Panc1 (cell line): ENCODE data around the gene HSF5. TPM values are rescaled to one million over a fixed set of nuclear protein-coding genes. Genes with fewer than 3 reads are reported as not detected.

Experiments
- ATAC-seq: fragments of 200-7000 bp; cut with Tn5 transposase; 2 replicates; pipeline ENCODE4 v1.9.1; 2020; ENCODE audit warnings: mild to moderate bottlenecking, moderate library complexity
- Bru-seq: library from RNA; stranded (reverse); fragments of 400-500 nt; gene quantifications from one replicate; lab custom pipeline; 2021; lab: Mats Ljungman, UMichigan
- BruChase-seq, 2 experiments: library from RNA; stranded (reverse); fragments of 400-500 nt; gene quantifications; one replicate each; lab custom pipeline; 2021; lab: Mats Ljungman, UMichigan
- BruUV-seq: library from RNA; stranded (reverse); fragments of 400-500 nt; replicated peaks from 2 replicates; lab custom pipeline; 2021; lab: Mats Ljungman, UMichigan
- CTCF ChIA-PET: fragments of 300-600 bp; sonication (Branson Sonifier 250); formaldehyde crosslinking; loops from one replicate; lab custom pipeline; 2022; ENCODE audit warnings: antibody characterized with exemption; lab: Charles Lee
- POLR2A ChIA-PET: fragments of 300-600 bp; sonication (Branson Sonifier 250); formaldehyde crosslinking; loops from one replicate; lab custom pipeline; 2022; ENCODE audit warnings: antibody characterized with exemption; lab: Charles Lee
- DNase-seq: peaks from one replicate; pipeline ENCODE4 v3.0.0-alpha.2; 2010; ENCODE audit warnings: low read depth, low spot score
- H3K27ac ChIP-seq: 2 replicates; pipeline ENCODE4 v1.5.1; 2011; ENCODE audit warnings: mild to moderate bottlenecking, low read length, inconsistent platforms
- H3K27me3 ChIP-seq: fragments of 200-500 bp; sonication (Bioruptor generic); 2 replicates; pipeline ENCODE4 v1.6.0; 2014; ENCODE audit warnings: low read length, inconsistent platforms; ENCODE audit not compliant: control insufficient read depth, insufficient read depth
- H3K36me3 ChIP-seq: fragments of 200-500 bp; sonication (Bioruptor generic); 2 replicates; pipeline ENCODE4 v1.5.1; 2014; ENCODE audit warnings: inconsistent platforms, mild to moderate bottlenecking, low read length, moderate library complexity; ENCODE audit not compliant: control insufficient read depth, insufficient read depth
- H3K4me1 ChIP-seq: 2 replicates; pipeline ENCODE4 v1.5.1; 2011; ENCODE audit warnings: inconsistent platforms, mild to moderate bottlenecking, low read length, moderate library complexity; ENCODE audit not compliant: control insufficient read depth, insufficient read depth
- H3K4me3 ChIP-seq, 2 experiments: 2 replicates each; pipeline ENCODE4 v1.5.1; 2011 to 2012; ENCODE audit warnings: low read depth in 2 of 2, low read length in 2 of 2, mild to moderate bottlenecking in 2 of 2, inconsistent platforms in 1 of 2, moderate library complexity in 1 of 2
- H3K9me3 ChIP-seq: fragments of 200-500 bp; sonication (Bioruptor generic); 2 replicates; pipeline ENCODE4 v1.5.1; 2014; ENCODE audit warnings: low read depth, mild to moderate bottlenecking, inconsistent platforms, low read length, moderate library complexity; ENCODE audit not compliant: control insufficient read depth, insufficient read depth
- POLR2AphosphoS5 ChIP-seq: IDR thresholded peaks from 2 replicates; pipeline ENCODE4 v1.6.1; 2012; ENCODE audit warnings: mild to moderate bottlenecking, low read depth, low read length, moderate library complexity
- SIN3A ChIP-seq: IDR thresholded peaks from 2 replicates; pipeline ENCODE4 v1.6.1; 2012; ENCODE audit warnings: low read depth, mild to moderate bottlenecking, low read length, moderate library complexity, borderline replicate concordance; ENCODE audit not compliant: insufficient read depth
- TCF7L2 ChIP-seq: IDR thresholded peaks from 2 replicates; pipeline ENCODE4 v1.6.1; 2011; ENCODE audit warnings: mild to moderate bottlenecking, low read depth, low read length, inconsistent platforms
- in situ Hi-C: cut with HindIII; loops from 2 replicates; pipeline ENCODE4 v1.10.0; 2016; ENCODE audit warnings: low sequenced_read_pairs, low pct_unique_long_range_greater_than_20kb
- intact Hi-C: fragments of 100-400 bp; cut with micrococcal nuclease; formaldehyde crosslinking; loops from one replicate; pipeline ENCODE4 v1.10.0; 2022; ENCODE audit not compliant: unreplicated experiment
- long read RNA-seq: library from polyadenylated mRNA; unstranded; transcript quantifications from one replicate; pipeline ENCODE4 v2.0.0, GENCODE V29; 2021; ENCODE audit not compliant: unreplicated experiment
- polyA plus RNA-seq: library from polyadenylated mRNA; unstranded; fragments of >200 nt; gene quantifications from one replicate; pipeline ENCODE4 v1.2.1, GENCODE V29; 2012; ENCODE audit warnings: missing spikeins; ENCODE audit not compliant: insufficient read length
- total RNA-seq: library from RNA; stranded (reverse); gene quantifications from one replicate; pipeline ENCODE4 v1.2.1, GENCODE V29; 2021; ENCODE audit not compliant: unreplicated experiment
- TF ChIP-seq, protein P1 (sequence below): fragments of 450-650 bp; IDR thresholded peaks from 2 replicates; pipeline ENCODE4 v1.5.1; 2017; ENCODE audit warnings: mild to moderate bottlenecking
- TF ChIP-seq, protein P2 (sequence below), 2 experiments: IDR thresholded peaks; 2 replicates each; pipeline ENCODE4 v1.6.1; 2011 to 2012; ENCODE audit warnings: low read depth in 2 of 2, control low read depth in 1 of 2, low read length in 1 of 2, mild to moderate bottlenecking in 1 of 2, moderate library complexity in 1 of 2; ENCODE audit not compliant: insufficient read depth in 1 of 2

Gene HSF5
- total RNA-seq (not detected), Bru-seq, nascent RNA (percentile 18 among the genes with signal in this experiment), BruChase-seq, experiment 1, labeled RNA remaining after a 2-hour chase (percentile 11 among the genes with signal in this experiment), BruChase-seq, experiment 2, labeled RNA remaining after a 6-hour chase (percentile 13 among the genes with signal in this experiment)
- not detected for polyA plus RNA-seq
- long read RNA-seq = 0 reads

- no peak within 1 kb of the TSS for H3K27ac ChIP-seq
- ChIA-PET CTCF (no interaction called here), POLR2A (no interaction called here)
- no TSS peak for BruUV-seq
- intact Hi-C loops (no loop called here), in situ Hi-C loops (no loop called here)
- no peaks in the 10 kb centered on the region for H3K4me1 ChIP-seq
- ATAC-seq (no peak), DNase-seq (no peak)
- H3K27me3 ChIP-seq = no peaks in the 10 kb centered on the region
- H3K9me3 ChIP-seq = no peaks in the 10 kb centered on the region
- peaks cover 5% of the 10 kb centered on the region; the same call in 1 of the 2 replicates for H3K36me3 ChIP-seq
- no peak for TF ChIP-seq TCF7L2
- TF ChIP-seq SIN3A = no peak
- TF ChIP-seq, protein P1, sequence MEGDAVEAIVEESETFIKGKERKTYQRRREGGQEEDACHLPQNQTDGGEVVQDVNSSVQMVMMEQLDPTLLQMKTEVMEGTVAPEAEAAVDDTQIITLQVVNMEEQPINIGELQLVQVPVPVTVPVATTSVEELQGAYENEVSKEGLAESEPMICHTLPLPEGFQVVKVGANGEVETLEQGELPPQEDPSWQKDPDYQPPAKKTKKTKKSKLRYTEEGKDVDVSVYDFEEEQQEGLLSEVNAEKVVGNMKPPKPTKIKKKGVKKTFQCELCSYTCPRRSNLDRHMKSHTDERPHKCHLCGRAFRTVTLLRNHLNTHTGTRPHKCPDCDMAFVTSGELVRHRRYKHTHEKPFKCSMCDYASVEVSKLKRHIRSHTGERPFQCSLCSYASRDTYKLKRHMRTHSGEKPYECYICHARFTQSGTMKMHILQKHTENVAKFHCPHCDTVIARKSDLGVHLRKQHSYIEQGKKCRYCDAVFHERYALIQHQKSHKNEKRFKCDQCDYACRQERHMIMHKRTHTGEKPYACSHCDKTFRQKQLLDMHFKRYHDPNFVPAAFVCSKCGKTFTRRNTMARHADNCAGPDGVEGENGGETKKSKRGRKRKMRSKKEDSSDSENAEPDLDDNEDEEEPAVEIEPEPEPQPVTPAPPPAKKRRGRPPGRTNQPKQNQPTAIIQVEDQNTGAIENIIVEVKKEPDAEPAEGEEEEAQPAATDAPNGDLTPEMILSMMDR = no peak
- TF ChIP-seq, protein P2, sequence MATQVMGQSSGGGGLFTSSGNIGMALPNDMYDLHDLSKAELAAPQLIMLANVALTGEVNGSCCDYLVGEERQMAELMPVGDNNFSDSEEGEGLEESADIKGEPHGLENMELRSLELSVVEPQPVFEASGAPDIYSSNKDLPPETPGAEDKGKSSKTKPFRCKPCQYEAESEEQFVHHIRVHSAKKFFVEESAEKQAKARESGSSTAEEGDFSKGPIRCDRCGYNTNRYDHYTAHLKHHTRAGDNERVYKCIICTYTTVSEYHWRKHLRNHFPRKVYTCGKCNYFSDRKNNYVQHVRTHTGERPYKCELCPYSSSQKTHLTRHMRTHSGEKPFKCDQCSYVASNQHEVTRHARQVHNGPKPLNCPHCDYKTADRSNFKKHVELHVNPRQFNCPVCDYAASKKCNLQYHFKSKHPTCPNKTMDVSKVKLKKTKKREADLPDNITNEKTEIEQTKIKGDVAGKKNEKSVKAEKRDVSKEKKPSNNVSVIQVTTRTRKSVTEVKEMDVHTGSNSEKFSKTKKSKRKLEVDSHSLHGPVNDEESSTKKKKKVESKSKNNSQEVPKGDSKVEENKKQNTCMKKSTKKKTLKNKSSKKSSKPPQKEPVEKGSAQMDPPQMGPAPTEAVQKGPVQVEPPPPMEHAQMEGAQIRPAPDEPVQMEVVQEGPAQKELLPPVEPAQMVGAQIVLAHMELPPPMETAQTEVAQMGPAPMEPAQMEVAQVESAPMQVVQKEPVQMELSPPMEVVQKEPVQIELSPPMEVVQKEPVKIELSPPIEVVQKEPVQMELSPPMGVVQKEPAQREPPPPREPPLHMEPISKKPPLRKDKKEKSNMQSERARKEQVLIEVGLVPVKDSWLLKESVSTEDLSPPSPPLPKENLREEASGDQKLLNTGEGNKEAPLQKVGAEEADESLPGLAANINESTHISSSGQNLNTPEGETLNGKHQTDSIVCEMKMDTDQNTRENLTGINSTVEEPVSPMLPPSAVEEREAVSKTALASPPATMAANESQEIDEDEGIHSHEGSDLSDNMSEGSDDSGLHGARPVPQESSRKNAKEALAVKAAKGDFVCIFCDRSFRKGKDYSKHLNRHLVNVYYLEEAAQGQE (IDR thresholded peaks at IDR 0.05; ENCODE audit: insufficient read depth in 1 of 2, low read depth in 2 of 2, low read length in 1 of 2) = no peak
- TF ChIP-seq POLR2AphosphoS5 = no peak
- H3K4me3 ChIP-seq = no peak within 1 kb of the TSS
Measured at GRCh38 chr17:58487589-58488427, at the start of gene HSF5. HSF5 (minus strand) TSS chr17:58488408; CDS start chr17:58488274, 134 bp downstream.

- H3K9me3 ChIP-seq = no peaks in the 10 kb centered on the region
- POLR2A ChIA-PET = no interaction called here
- DNase-seq (no peak), ATAC-seq (no peak)
- H3K4me3 ChIP-seq = no peak overlapping the region
- intact Hi-C loops (no loop called here), in situ Hi-C loops (no loop called here)
- peaks cover under 1% of the 10 kb centered on the region; the same call in 1 of the 2 replicates for H3K4me1 ChIP-seq
- no peaks in the 10 kb centered on the region for H3K36me3 ChIP-seq
- no TSS peak for BruUV-seq
- TF ChIP-seq POLR2AphosphoS5 (no peak), TCF7L2 (no peak), SIN3A (no peak)
- TF ChIP-seq, protein P1 = no peak
- TF ChIP-seq, protein P2 (IDR thresholded peaks at IDR 0.05; ENCODE audit: insufficient read depth in 1 of 2, low read depth in 2 of 2, low read length in 1 of 2) = no peak
- CTCF ChIA-PET = no interaction called here
- no peaks in the 10 kb centered on the region for H3K27me3 ChIP-seq
- no peak overlapping the region for H3K27ac ChIP-seq
Measured at GRCh38 chr17:58537266-58537665, 49.1 kb upstream of the HSF5 start.
